GM10248 (cell line): ENCODE data around the gene CTDSP2.

Source experiments
- CTCF ChIA-PET: fragments of 300-600 bp; sonication (Branson Sonifier 250); formaldehyde crosslinking; extraction: SDS; loops from one replicate; lab custom pipeline; 2021; ENCODE audit warnings: antibody characterized with exemption; lab: Yijun Ruan, JAX
- POLR2A ChIA-PET: fragments of 350-650 bp; sonication (Branson Sonifier 250); formaldehyde crosslinking; extraction: SDS; loops from one replicate; lab custom pipeline; 2020; ENCODE audit warnings: antibody characterized with exemption; lab: Yijun Ruan, JAX
- DNase-seq: peaks from one replicate; pipeline ENCODE4 v3.0.0; 2012; ENCODE audit errors: extremely low spot score
- CTCF ChIP-seq: IDR thresholded peaks from 2 replicates; pipeline ENCODE4 v1.5.1; 2012; ENCODE audit warnings: mild to moderate bottlenecking, low read depth; ENCODE audit errors: extremely low read depth, missing control alignments, control extremely low read depth

The CTDSP2 gene

GRCh38 chr12:57795354-57795753 lies 51.2 kb downstream of the CTDSP2 start:
- ChIA-PET POLR2A (no interaction called here), CTCF (interaction anchor here (6.7 kb wide), 1 partner anchor 14 kb away, joined by 53 read pairs; the partner anchor contains the start of gene TSFM)
- no peak for DNase-seq
- TF ChIP-seq CTCF = no peak

GRCh38 chr12:57793920-57794319 lies 52.6 kb downstream of the CTDSP2 start:
- TF ChIP-seq CTCF = no peak
- ChIA-PET CTCF (interaction anchor here (0.9 to 6.7 kb wide), 7 partner anchors 9 to 112 kb away, joined by 3 to 53 read pairs (median 3); partner anchors contain the start of gene TSFM), POLR2A (no interaction called here)
- DNase-seq = no peak

- TF ChIP-seq CTCF = no peak
- CTCF ChIA-PET = interaction anchor here (0.9 to 11.8 kb wide), 9 partner anchors 10 to 144 kb away, joined by 3 to 85 read pairs (median 11); partner anchors contain the start of genes EEF1AKMT3 and METTL1
- no peak for DNase-seq
- POLR2A ChIA-PET = no interaction called here
Measured at GRCh38 chr12:57783861-57784260, 62.7 kb downstream of the CTDSP2 start.

- ChIA-PET POLR2A (no interaction called here), CTCF (interaction anchor here (0.8 to 11.8 kb wide), 23 partner anchors 10 to 328 kb away, joined by 3 to 85 read pairs (median 6); partner anchors contain the start of genes ATP23, CYP27B1, EEF1AKMT3 and METTL1)
- no peak for DNase-seq
- TF ChIP-seq CTCF = no peak
Measured at GRCh38 chr12:57783466-57783801, 63.1 kb downstream of the CTDSP2 start.

- CTCF ChIA-PET = interaction anchor here (0.6 to 11.8 kb wide), 27 partner anchors 9 to 327 kb away, joined by 3 to 85 read pairs (median 5); partner anchors contain the start of genes ATP23, CYP27B1, EEF1AKMT3 and METTL1
- POLR2A ChIA-PET = interaction anchor here (1.0 kb wide), 1 partner anchor 11 kb away, joined by 3 read pairs; the partner anchor contains the start of genes EEF1AKMT3 and METTL1
- peak; percentile 90 for DNase-seq
- peak; percentile 94 for TF ChIP-seq CTCF
Measured at GRCh38 chr12:57782608-57783465, 63.7 kb downstream of the CTDSP2 start, which contains the start of gene TSFM. Gene TSFM, plus strand, starts transcription at chr12:57782787. Its CDS starts 15 bp downstream, at chr12:57782802.

- POLR2A ChIA-PET = interaction anchor here (1.0 kb wide), 1 partner anchor 10 kb away, joined by 3 read pairs; the partner anchor contains the start of genes EEF1AKMT3 and METTL1
- CTCF ChIA-PET = interaction anchor here (1.2 to 11.8 kb wide), 12 partner anchors 9 to 123 kb away, joined by 3 to 85 read pairs (median 10); partner anchors contain the start of genes EEF1AKMT3 and METTL1
- DNase-seq = no peak
- no peak for TF ChIP-seq CTCF
Measured at GRCh38 chr12:57782243-57782607, 64.3 kb downstream of the CTDSP2 start.
